ENCODE measurements around the gene TUBA3C.

- TF ChIP-seq ARNTL (CRISPR knock-in tag; IDR thresholded peaks at IDR 0.05; ENCODE audit: borderline replicate concordance, low read depth), result no peak
- no peak for TF ChIP-seq PATZ1 (CRISPR knock-in tag; IDR thresholded peaks at IDR 0.05; ENCODE audit: borderline replicate concordance)
- TF ChIP-seq TCF4 (CRISPR knock-in tag; IDR thresholded peaks at IDR 0.05; ENCODE audit: borderline replicate concordance), result no peak
- TF ChIP-seq CSDC2 (CRISPR knock-in tag; IDR thresholded peaks at IDR 0.05), result no peak
- TF ChIP-seq TSHZ2 (CRISPR knock-in tag; IDR thresholded peaks at IDR 0.05), result no peak
- no peak for TF ChIP-seq ZFP30 (CRISPR knock-in tag; IDR thresholded peaks at IDR 0.05)
- no peak for TF ChIP-seq ZC3H10 (CRISPR knock-in tag; IDR thresholded peaks at IDR 0.05)
- TF ChIP-seq POU6F1 (CRISPR knock-in tag; IDR thresholded peaks at IDR 0.05; ENCODE audit: borderline replicate concordance, low read depth), result no peak
- TF ChIP-seq OSR1 (CRISPR knock-in tag; IDR thresholded peaks at IDR 0.05), result no peak
Observed at GRCh38 chr13:19157461-19157860, 24.2 kb downstream of the TUBA3C start.

Data from SK-N-SH treated with all-trans-retinoic acid at 6 μM for 48 hours (cell line).